Prostate gland (tissue), 2 donors: ENCODE measurements around the gene SLC39A9. TPM values are rescaled to one million over a fixed set of nuclear protein-coding genes. Genes with fewer than 3 reads are reported as not detected.

Experiments used
- DNase-seq: peaks from one replicate; pipeline ENCODE4 v3.0.0-alpha.2; 2019; ENCODE audit warnings: low spot score
- H3K27ac ChIP-seq, 2 donors: fragments of 200-600 bp; sonication (generic); 2 replicates each; pipeline ENCODE4 v1.5.1; 2017 to 2019
- H3K27me3 ChIP-seq: fragments of 200-600 bp; sonication (generic); replicated peaks from 2 replicates; pipeline ENCODE4 v1.5.1; 2019; ENCODE audit not compliant: insufficient read depth
- H3K36me3 ChIP-seq, 2 donors: fragments of 200-600 bp; sonication (generic); 1 replicate in 1 of 2; 2 replicates in 1 of 2; pipeline versions ENCODE4 v1.5.1 to v1.8.1; 2017 to 2019
- H3K4me1 ChIP-seq: fragments of 200-600 bp; sonication (generic); replicated peaks from 2 replicates; pipeline ENCODE4 v1.5.1; 2019
- H3K4me3 ChIP-seq, 2 donors: fragments of 200-600 bp; sonication (generic); 2 replicates each; pipeline ENCODE4 v1.5.1; 2017 to 2019
- H3K9me3 ChIP-seq: fragments of 200-600 bp; sonication (generic); 2 replicates; pipeline ENCODE4 v1.5.1; 2017
- CTCF ChIP-seq, 4 experiments: fragments of 200-600 bp in 2 of 4; fragments of 450-650 bp in 2 of 4; sonication (generic) in 2 of 4; IDR thresholded peaks; 1 replicate in 3 of 4; 2 replicates in 1 of 4; pipeline ENCODE4 v1.5.1; 2016 to 2019; ENCODE audit warnings: antibody characterized with exemption in 4 of 4, mild to moderate bottlenecking in 2 of 4, moderate library complexity in 2 of 4
- POLR2A ChIP-seq: fragments of 450-650 bp; IDR thresholded peaks from one replicate; pipeline ENCODE4 v1.6.1; 2016; ENCODE audit warnings: antibody characterized with exemption, mild to moderate bottlenecking
- POLR2AphosphoS5 ChIP-seq: sonication (generic); formaldehyde crosslinking; IDR thresholded peaks from one replicate; pipeline ENCODE4 v1.6.1; 2017; ENCODE audit warnings: antibody characterized with exemption
- WGBS: methylation state at CpG from one replicate; pipeline ENCODE4 v1.1.5; 2018; 5-methylcytosine and 5-hydroxymethylcytosine counted together
- intact Hi-C: fragments of 100-400 bp; cut with DNase I; formaldehyde crosslinking; loops from one replicate; pipeline ENCODE4 v1.14.2; 2022
- total RNA-seq, 2 donors: library from RNA; depleted of rRNA; stranded (reverse); fragments of >200 nt; gene quantifications; one replicate each; pipeline ENCODE4 v1.1.0, GENCODE V29; 2016

Gene SLC39A9
- 100 to 1,000 TPM in 1 of 2 donors, 10 to 100 TPM in 1; 71.5 to 102 TPM for total RNA-seq

- peaks cover 0 to 16% of the 10 kb centered on the region in 2 donors for H3K36me3 ChIP-seq
- H3K27me3 ChIP-seq, result no peaks in the 10 kb centered on the region
- peak in 1 of 4 experiments; percentile 11 for TF ChIP-seq CTCF (IDR thresholded peaks at IDR 0.05)
- peak; percentile 93 for TF ChIP-seq POLR2AphosphoS5
- peak; percentile 9 for TF ChIP-seq POLR2A
- WGBS, result under 1% methylated on average over 53 of the region's 53 CpGs
- H3K27ac ChIP-seq, result peak within 1 kb of the TSS; percentile 87 to 91
- peak; percentile 96 for DNase-seq
- H3K4me3 ChIP-seq, result peak within 1 kb of the TSS; percentile 79 to 86
- intact Hi-C loops, result loop anchor here (1.0 kb wide), 1 partner anchor 151 kb away; no protein-coding TSS in a partner anchor
- H3K9me3 ChIP-seq, result no peaks in the 10 kb centered on the region
- H3K4me1 ChIP-seq, result peaks cover 7% of the 10 kb centered on the region
Measured at GRCh38 chr14:69398053-69398817, at the start of gene SLC39A9, which contains the start of gene ERH. SLC39A9 (plus strand) TSS chr14:69398692; CDS start chr14:69399370, 678 bp downstream. ERH (minus strand) TSS chr14:69398299; CDS start chr14:69398233, 66 bp downstream.

- intact Hi-C loops, result no loop called here
- TF ChIP-seq CTCF (IDR thresholded peaks at IDR 0.05) (no peak), POLR2A (no peak), POLR2AphosphoS5 (no peak)
- DNase-seq, result no peak
- no peaks in the 10 kb centered on the region for H3K36me3 ChIP-seq
- H3K9me3 ChIP-seq, result no peaks in the 10 kb centered on the region
- no peaks in the 10 kb centered on the region for H3K4me1 ChIP-seq
- 90% methylated on average over 11 of the region's 11 CpGs for WGBS
- no peak overlapping the region for H3K4me3 ChIP-seq
- no peaks in the 10 kb centered on the region for H3K27me3 ChIP-seq
- no peak overlapping the region for H3K27ac ChIP-seq
Measured at GRCh38 chr14:69349091-69349777, 49.3 kb upstream of the SLC39A9 start.

GRCh38 chr14:69350892-69351291 is 47.6 kb upstream of the SLC39A9 start:
- H3K36me3 ChIP-seq, result no peaks in the 10 kb centered on the region
- no peak for DNase-seq
- 90% methylated on average over 5 of the region's 5 CpGs for WGBS
- H3K9me3 ChIP-seq, result no peaks in the 10 kb centered on the region
- no peaks in the 10 kb centered on the region for H3K27me3 ChIP-seq
- TF ChIP-seq CTCF (IDR thresholded peaks at IDR 0.05) (no peak), POLR2A (no peak), POLR2AphosphoS5 (no peak)
- H3K27ac ChIP-seq, result no peak overlapping the region
- intact Hi-C loops, result loop anchor here (5.0 to 10.0 kb wide), 2 partner anchors 94 to 216 kb away; no protein-coding TSS in a partner anchor
- no peak overlapping the region for H3K4me3 ChIP-seq
- H3K4me1 ChIP-seq, result peaks cover 5% of the 10 kb centered on the region

- Histone ChIP-seq H3K36me3 (no peaks in the 10 kb centered on the region), H3K27me3 (no peaks in the 10 kb centered on the region), H3K4me3 (no peak overlapping the region), H3K4me1 (peaks cover 5% of the 10 kb centered on the region), H3K27ac (no peak overlapping the region), H3K9me3 (no peaks in the 10 kb centered on the region)
- no peak for DNase-seq
- TF ChIP-seq POLR2A, result no peak
- TF ChIP-seq POLR2AphosphoS5, result no peak
- no peak for TF ChIP-seq CTCF (IDR thresholded peaks at IDR 0.05)
- 69% methylated on average over 3 of the region's 3 CpGs for WGBS
- intact Hi-C loops, result loop anchor here (5.0 to 10.0 kb wide), 2 partner anchors 94 to 217 kb away; no protein-coding TSS in a partner anchor
Measured at GRCh38 chr14:69351385-69351784, 47.1 kb upstream of the SLC39A9 start.
